Measurements from ENCODE around the gene SNX10.
A peak's percentile ranks its signal among the peaks of the same experiment; 100 is the strongest.

The SNX10 gene

DNA sequence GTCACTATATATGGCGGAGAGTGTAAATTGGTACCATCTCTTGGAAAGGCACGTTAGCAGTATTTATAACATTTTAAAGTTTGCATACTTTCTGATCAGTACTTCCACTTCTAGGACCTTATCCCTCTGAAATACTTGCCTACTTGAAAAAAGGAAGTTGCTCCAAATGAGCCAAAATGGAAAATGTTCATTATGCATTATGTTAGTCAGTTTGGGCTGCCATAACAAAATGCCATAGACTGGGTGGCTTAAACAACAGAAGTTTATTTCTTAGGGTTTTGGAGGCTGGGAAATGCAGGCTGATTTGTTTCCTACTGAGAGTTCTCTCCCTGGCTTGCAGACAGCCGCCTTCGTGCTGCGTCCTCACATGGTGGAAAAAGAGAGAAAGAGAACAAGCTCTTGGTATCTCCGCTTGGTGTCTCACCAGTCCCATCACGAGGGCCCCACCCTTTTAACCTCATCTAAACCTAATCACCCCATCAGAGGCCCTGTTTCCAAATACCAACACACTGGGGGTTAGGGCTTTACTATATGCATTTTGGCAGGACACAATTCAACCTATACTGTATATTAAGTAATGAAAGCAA is 6.9 kb downstream of the SNX10 start:
- TF ChIP-seq, protein P1, sequence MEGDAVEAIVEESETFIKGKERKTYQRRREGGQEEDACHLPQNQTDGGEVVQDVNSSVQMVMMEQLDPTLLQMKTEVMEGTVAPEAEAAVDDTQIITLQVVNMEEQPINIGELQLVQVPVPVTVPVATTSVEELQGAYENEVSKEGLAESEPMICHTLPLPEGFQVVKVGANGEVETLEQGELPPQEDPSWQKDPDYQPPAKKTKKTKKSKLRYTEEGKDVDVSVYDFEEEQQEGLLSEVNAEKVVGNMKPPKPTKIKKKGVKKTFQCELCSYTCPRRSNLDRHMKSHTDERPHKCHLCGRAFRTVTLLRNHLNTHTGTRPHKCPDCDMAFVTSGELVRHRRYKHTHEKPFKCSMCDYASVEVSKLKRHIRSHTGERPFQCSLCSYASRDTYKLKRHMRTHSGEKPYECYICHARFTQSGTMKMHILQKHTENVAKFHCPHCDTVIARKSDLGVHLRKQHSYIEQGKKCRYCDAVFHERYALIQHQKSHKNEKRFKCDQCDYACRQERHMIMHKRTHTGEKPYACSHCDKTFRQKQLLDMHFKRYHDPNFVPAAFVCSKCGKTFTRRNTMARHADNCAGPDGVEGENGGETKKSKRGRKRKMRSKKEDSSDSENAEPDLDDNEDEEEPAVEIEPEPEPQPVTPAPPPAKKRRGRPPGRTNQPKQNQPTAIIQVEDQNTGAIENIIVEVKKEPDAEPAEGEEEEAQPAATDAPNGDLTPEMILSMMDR (conservative IDR thresholded peaks at IDR 0.05; ENCODE audit: low read depth, low read length), result no peak
- no peak for DNase-seq (ENCODE audit: low read depth)
- H3K4me3 ChIP-seq (ENCODE audit: low read depth, low read length), result no peak overlapping the region

DNA sequence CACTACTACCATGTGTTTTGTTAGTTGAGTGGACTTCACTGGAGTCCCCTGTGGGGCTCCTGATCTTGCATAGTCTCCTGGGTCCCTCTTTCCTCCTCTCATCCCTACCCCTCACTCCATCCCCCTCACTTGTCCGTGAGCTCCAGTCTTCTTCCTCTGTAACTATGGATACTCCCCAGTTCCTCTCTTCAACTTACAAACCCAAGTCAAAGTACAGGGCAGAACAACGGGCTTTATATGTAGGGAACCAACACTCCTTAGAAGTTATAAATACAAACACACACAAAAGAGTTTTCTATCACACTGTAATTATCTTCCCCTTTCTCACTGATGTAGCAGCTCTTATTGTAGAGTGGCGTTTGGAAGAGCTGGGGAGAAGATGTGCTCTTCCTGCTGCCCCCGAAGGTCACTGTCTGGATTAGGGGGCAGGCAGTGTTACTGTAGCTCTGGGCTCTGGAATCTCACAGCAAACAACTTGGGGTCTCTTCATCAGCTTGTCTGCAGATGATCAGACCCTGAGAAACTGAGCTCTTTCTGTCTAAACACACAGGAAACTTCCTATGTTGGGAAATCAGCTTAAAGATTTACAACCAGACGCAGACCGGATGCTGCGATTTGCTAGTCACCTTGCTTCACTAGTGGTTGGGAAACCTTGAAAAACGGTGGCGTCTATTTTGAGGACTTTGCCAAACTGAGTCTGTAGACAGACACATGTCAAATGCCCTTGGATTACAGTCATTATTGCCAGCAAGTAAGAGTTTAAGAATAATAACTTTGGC is 13.6 kb downstream of the SNX10 start:
- DNase-seq (ENCODE audit: low read depth), result no peak
- H3K4me3 ChIP-seq (ENCODE audit: low read depth, low read length), result no peak overlapping the region
- TF ChIP-seq, protein P1 (conservative IDR thresholded peaks at IDR 0.05; ENCODE audit: low read depth, low read length), result no peak

DNA sequence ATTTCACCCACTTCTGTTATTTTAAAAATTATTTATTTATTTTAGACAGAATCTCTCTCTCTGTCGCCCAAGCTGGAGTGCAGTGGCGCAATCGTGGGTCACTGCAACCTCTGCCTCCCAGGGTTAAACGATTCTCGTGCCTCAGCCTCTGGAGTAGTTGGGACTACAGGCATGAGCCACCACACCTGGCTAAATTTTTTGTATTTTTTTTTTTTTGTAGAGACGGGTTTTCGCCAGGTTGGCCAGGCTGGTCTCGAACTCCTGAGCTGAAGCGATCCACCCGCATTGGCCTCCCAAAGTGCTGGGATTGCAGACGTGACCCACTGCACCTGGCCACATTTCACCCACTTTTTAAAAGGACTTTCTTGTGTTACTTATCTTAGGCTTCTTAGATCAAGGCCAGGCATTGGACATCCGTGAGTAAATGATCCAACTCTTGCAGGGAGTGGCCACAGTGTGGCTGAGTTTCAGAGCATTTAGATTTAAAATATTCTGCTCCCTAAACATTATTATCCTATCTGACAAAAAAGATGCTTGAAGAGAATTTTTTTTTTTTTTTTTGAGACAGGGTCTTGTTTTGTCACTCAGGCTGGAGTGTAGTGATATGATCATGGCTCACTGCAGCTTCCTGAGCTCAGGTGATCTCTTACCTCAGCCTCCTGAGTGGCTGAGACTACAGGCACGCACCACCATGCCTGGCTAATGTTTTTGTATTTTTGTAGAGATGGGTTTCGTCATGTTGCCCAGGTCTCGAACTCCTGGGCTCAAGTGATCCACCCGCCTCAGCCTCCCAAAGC is 14.4 kb downstream of the SNX10 start:
- TF ChIP-seq, protein P1 (conservative IDR thresholded peaks at IDR 0.05; ENCODE audit: low read depth, low read length), result no peak
- no peak for DNase-seq (ENCODE audit: low read depth)
- no peak overlapping the region for H3K4me3 ChIP-seq (ENCODE audit: low read depth, low read length)

DNA sequence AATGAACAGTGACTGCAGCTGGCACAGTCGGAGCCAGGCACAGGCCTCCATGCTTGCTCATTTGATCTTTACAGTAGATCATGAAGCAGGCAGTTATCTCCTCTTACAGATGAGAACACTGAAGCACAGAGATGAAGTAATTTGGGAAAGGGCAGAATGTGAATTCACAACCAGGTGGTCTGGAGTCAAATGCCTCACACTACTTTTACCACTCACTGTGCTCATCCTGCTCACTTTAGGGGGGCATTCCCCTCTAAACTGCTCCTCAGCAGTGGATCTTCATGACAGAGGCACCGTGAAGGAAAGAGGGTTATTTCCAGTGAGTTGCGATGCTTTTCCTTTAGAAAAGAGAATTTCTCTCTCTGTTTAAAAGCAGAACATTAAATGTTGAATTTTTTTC is 15.1 kb downstream of the SNX10 start:
- H3K4me3 ChIP-seq (ENCODE audit: low read depth, low read length), result no peak overlapping the region
- DNase-seq (ENCODE audit: low read depth), result no peak
- TF ChIP-seq, protein P1 (conservative IDR thresholded peaks at IDR 0.05; ENCODE audit: low read depth, low read length), result no peak

DNA sequence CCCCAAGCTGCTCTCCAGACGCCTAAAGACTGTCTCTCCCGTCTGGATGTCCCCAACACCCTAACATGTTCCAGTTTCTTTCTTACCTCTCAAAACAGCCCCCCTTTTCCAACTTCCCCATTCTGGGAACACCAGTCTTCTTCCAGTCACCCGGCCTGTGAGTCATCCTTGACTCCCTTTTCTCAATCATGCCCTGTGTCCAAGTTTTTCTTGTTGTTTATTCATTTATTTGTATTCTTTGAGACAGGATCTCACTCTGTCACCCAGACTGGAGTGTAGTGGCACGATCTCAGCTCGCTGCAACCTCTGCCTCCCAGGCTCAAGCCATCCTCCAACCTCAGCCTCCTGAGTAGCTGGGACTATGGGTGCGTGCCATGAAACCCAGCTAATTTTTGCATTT is 15.6 kb downstream of the SNX10 start:
- TF ChIP-seq, protein P1 (conservative IDR thresholded peaks at IDR 0.05; ENCODE audit: low read depth, low read length), result no peak
- peak; percentile 4 for DNase-seq (ENCODE audit: low read depth)
- H3K4me3 ChIP-seq (ENCODE audit: low read depth, low read length), result no peak overlapping the region

DNA sequence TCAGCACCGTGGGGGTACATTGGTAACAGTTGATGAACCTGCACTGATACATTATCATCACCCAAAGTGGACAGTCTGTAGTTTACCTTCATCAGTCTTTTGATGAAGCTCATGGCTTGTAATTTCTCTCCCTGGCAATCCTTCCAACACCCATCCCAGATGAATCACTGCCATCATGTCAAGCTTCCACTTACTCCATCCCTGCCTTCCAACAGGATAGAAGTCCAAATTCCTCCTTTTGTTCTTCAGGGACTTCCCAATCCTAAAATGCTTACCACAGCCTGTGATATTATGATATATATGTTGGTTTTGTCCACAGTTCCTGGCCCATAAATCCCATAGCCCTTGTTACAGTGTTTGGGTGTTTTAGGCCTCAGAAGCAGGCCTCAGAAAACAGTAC is 16.1 kb downstream of the SNX10 start:
- no peak for DNase-seq (ENCODE audit: low read depth)
- H3K4me3 ChIP-seq (ENCODE audit: low read depth, low read length), result no peak overlapping the region
- TF ChIP-seq, protein P1 (conservative IDR thresholded peaks at IDR 0.05; ENCODE audit: low read depth, low read length), result no peak
